Uterus (tissue), 4 donors: ENCODE results near the gene U2AF1L4. TPM values are rescaled to one million over a fixed set of nuclear protein-coding genes. Genes with fewer than 3 reads are reported as not detected.
"Not testable (repeated sequence)": the region's sequence is repeated elsewhere in the genome, so short reads cannot be mapped to it uniquely, and the experiment has no call there.

Experiments
- DNase-seq, 2 donors: peaks; one replicate each; pipeline ENCODE4 v3.0.0-alpha.2; 2019 to 2020
- H3K27ac ChIP-seq, 2 donors: fragments of 200-600 bp; sonication (generic); 1 replicate in 1 of 2; 2 replicates in 1 of 2; pipeline ENCODE4 v1.5.1; 2016 to 2018
- H3K27me3 ChIP-seq, 2 donors: fragments of 200-600 bp; sonication (generic); one replicate each; pipeline ENCODE4 v1.5.1; 2018 to 2019; ENCODE audit warnings: control low read depth in 1 of 2
- H3K36me3 ChIP-seq, 2 donors: fragments of 200-600 bp; sonication (generic); one replicate each; pipeline ENCODE4 v1.5.1; 2019; ENCODE audit warnings: control low read depth in 1 of 2
- H3K4me1 ChIP-seq, 2 donors: fragments of 200-600 bp; sonication (generic); one replicate each; pipeline ENCODE4 v1.5.1; 2018 to 2019; ENCODE audit warnings: control low read depth in 1 of 2
- H3K4me3 ChIP-seq, 2 donors: fragments of 200-600 bp; sonication (generic); 1 replicate in 1 of 2; 2 replicates in 1 of 2; pipeline ENCODE4 v1.5.1; 2018 to 2019; ENCODE audit warnings: mild to moderate bottlenecking in 1 of 2
- H3K9me3 ChIP-seq, 2 donors: fragments of 200-600 bp; sonication (generic); one replicate each; pipeline ENCODE4 v1.5.1; 2019; ENCODE audit warnings: control low read depth in 1 of 2
- CTCF ChIP-seq, 4 experiments: fragments of 200-600 bp in 2 of 4; fragments of 450-650 bp in 2 of 4; sonication (generic) in 2 of 4; IDR thresholded peaks; one replicate each; pipeline ENCODE4 v1.5.1; 2016 to 2019; ENCODE audit warnings: antibody characterized with exemption in 4 of 4, mild to moderate bottlenecking in 2 of 4, moderate library complexity in 1 of 4
- POLR2A ChIP-seq, 2 donors: fragments of 450-650 bp; IDR thresholded peaks; one replicate each; pipeline ENCODE4 v1.6.1; 2016; ENCODE audit warnings: antibody characterized with exemption in 2 of 2, mild to moderate bottlenecking in 1 of 2, moderate library complexity in 1 of 2
- intact Hi-C: fragments of 100-400 bp; cut with DNase I; formaldehyde crosslinking; loops from one replicate; pipeline ENCODE4 v1.15.1; 2023; ENCODE audit warnings: low total_unique reads
- total RNA-seq, 4 donors: library from RNA; depleted of rRNA in 3 of 4; stranded (reverse); fragments of >200 nt in 3 of 4; gene quantifications; one replicate each; pipeline versions ENCODE4 v1.1.0 to v1.2.4, GENCODE V29; 2014 to 2023
- donor health status: DM: yes; HTN: yes; CAD: no.

Gene U2AF1L4
- total RNA-seq, 4 donors from 2014 or later = 6.5 to 116 (median 19.5) TPM

- no peak for TF ChIP-seq POLR2A (IDR thresholded peaks at IDR 0.05)
- no peak for TF ChIP-seq CTCF (IDR thresholded peaks at IDR 0.05)
- no peak for DNase-seq
- H3K27me3 ChIP-seq = no peaks in the 10 kb centered on the region
- H3K4me3 ChIP-seq = no peak overlapping the region
- intact Hi-C loops = no loop called here
- no peak overlapping the region for H3K27ac ChIP-seq
- no peaks in the 10 kb centered on the region for H3K9me3 ChIP-seq
- H3K36me3 ChIP-seq = no peaks in the 10 kb centered on the region
- H3K4me1 ChIP-seq = no peaks in the 10 kb centered on the region
Measured at GRCh38 chr19:35725216-35725861, 19.9 kb downstream of the U2AF1L4 start.

- H3K27me3 ChIP-seq = no peaks in the 10 kb centered on the region
- H3K4me1 ChIP-seq = no peaks in the 10 kb centered on the region
- H3K9me3 ChIP-seq = no peaks in the 10 kb centered on the region
- H3K4me3 ChIP-seq = no peak overlapping the region
- intact Hi-C loops = no loop called here
- no peak for DNase-seq
- no peaks in the 10 kb centered on the region for H3K36me3 ChIP-seq
- no peak for TF ChIP-seq CTCF (IDR thresholded peaks at IDR 0.05)
- TF ChIP-seq POLR2A (IDR thresholded peaks at IDR 0.05) = no peak
- no peak overlapping the region for H3K27ac ChIP-seq
Measured at GRCh38 chr19:35724560-35724959, 20.7 kb downstream of the U2AF1L4 start.

- H3K4me3 ChIP-seq, H3K4me1 ChIP-seq, H3K27me3 ChIP-seq, intact Hi-C loops, DNase-seq, H3K36me3 ChIP-seq, H3K9me3 ChIP-seq, H3K27ac ChIP-seq: not testable (repeated sequence)
Measured at GRCh38 chr19:35724132-35724531, 21.1 kb downstream of the U2AF1L4 start.

GRCh38 chr19:35723671-35724070 lies 21.5 kb downstream of the U2AF1L4 start:
- Histone ChIP-seq H3K4me3 (no peak overlapping the region), H3K36me3 (no peaks in the 10 kb centered on the region), H3K9me3 (no peaks in the 10 kb centered on the region), H3K27ac (no peak overlapping the region), H3K27me3 (no peaks in the 10 kb centered on the region), H3K4me1 (no peaks in the 10 kb centered on the region)
- TF ChIP-seq POLR2A (IDR thresholded peaks at IDR 0.05) (no peak), CTCF (IDR thresholded peaks at IDR 0.05) (no peak)
- intact Hi-C loops = no loop called here
- DNase-seq = no peak

- Histone ChIP-seq H3K9me3 (no peaks in the 10 kb centered on the region), H3K4me1 (no peaks in the 10 kb centered on the region), H3K27ac (no peak overlapping the region), H3K4me3 (no peak overlapping the region), H3K36me3 (no peaks in the 10 kb centered on the region), H3K27me3 (no peaks in the 10 kb centered on the region)
- TF ChIP-seq POLR2A (IDR thresholded peaks at IDR 0.05) = no peak
- no peak for TF ChIP-seq CTCF (IDR thresholded peaks at IDR 0.05)
- no peak for DNase-seq
- intact Hi-C loops = no loop called here
Measured at GRCh38 chr19:35722897-35723296, 22.3 kb downstream of the U2AF1L4 start.

GRCh38 chr19:35722461-35722860 lies 22.8 kb downstream of the U2AF1L4 start:
- no peaks in the 10 kb centered on the region for H3K27me3 ChIP-seq
- DNase-seq = no peak
- no peak for TF ChIP-seq POLR2A (IDR thresholded peaks at IDR 0.05)
- no peak for TF ChIP-seq CTCF (IDR thresholded peaks at IDR 0.05)
- intact Hi-C loops = no loop called here
- no peak overlapping the region for H3K4me3 ChIP-seq
- no peaks in the 10 kb centered on the region for H3K9me3 ChIP-seq
- H3K4me1 ChIP-seq = no peaks in the 10 kb centered on the region
- H3K36me3 ChIP-seq = no peaks in the 10 kb centered on the region
- no peak overlapping the region for H3K27ac ChIP-seq
